Spinal cord (tissue), 10 donors: ENCODE data around the gene CNOT11. TPM values are rescaled to one million over a fixed set of nuclear protein-coding genes. Genes with fewer than 3 reads are reported as not detected.
A peak's percentile ranks its signal among the peaks of the same experiment; 100 is the strongest.
"Not testable (repeated sequence)": the region's sequence is repeated elsewhere in the genome, so short reads cannot be mapped to it uniquely, and the experiment has no call there.

Experiments
- DNase-seq, 6 donors: peaks; one replicate each; pipeline versions ENCODE4 v3.0.0 to v3.0.0-alpha.2; 2013 to 2015; ENCODE audit warnings: low spot score in 6 of 6, low read depth in 4 of 6
- H3K27ac ChIP-seq: one replicate; pipeline ENCODE4 v1.5.1; 2013; ENCODE audit warnings: low read depth, low read length, control low read depth
- H3K27me3 ChIP-seq: one replicate; pipeline ENCODE4 v1.6.1; 2013; ENCODE audit warnings: low read length; ENCODE audit not compliant: control insufficient read depth, insufficient read depth
- H3K36me3 ChIP-seq: one replicate; pipeline ENCODE4 v1.6.1; 2013; ENCODE audit warnings: low read length; ENCODE audit not compliant: control insufficient read depth, insufficient read depth
- H3K4me1 ChIP-seq: one replicate; pipeline ENCODE4 v1.6.1; 2013; ENCODE audit warnings: low read length; ENCODE audit not compliant: control insufficient read depth, insufficient read depth
- H3K4me3 ChIP-seq: one replicate; pipeline ENCODE4 v1.5.1; 2013; ENCODE audit warnings: low read depth, low read length, control low read depth
- H3K9me3 ChIP-seq: one replicate; pipeline ENCODE4 v1.6.1; 2013; ENCODE audit warnings: low read length; ENCODE audit not compliant: control insufficient read depth, insufficient read depth
- WGBS: methylation state at CpG from one replicate; pipeline ENCODE4 v1.1.5; 2013; ENCODE audit warnings: missing lambda C conversion rate; ENCODE audit not compliant: insufficient coverage; 5-methylcytosine and 5-hydroxymethylcytosine counted together
- long read RNA-seq, 4 donors: transcript quantifications; one replicate each; lab custom pipeline, GENCODE V29; 2026
- polyA plus RNA-seq, 2 donors: library from polyadenylated mRNA; unstranded; fragments of 120-200 nt; gene quantifications; one replicate each; pipeline ENCODE4 v1.2.1, GENCODE V29; 2013; ENCODE audit not compliant: insufficient read length in 2 of 2
- total RNA-seq, 2 donors: library from RNA; depleted of rRNA in 1 of 2; stranded (reverse); fragments of 120-200 nt in 1 of 2; fragments of >200 nt in 1 of 2; gene quantifications; one replicate each; pipeline versions ENCODE4 v1.2.3 to v1.2.4, GENCODE V29; 2013 to 2014
- donor health status: healthy.

The CNOT11 gene
- 10 to 100 TPM; 18.6 to 42.5 TPM for total RNA-seq
- polyA plus RNA-seq, result 10 to 100 TPM; 33.1 TPM
- long read RNA-seq, donor 1, transcript CNOT11-201 (7 exons, 2,599 nt), result major isoform, 7 of 22 reads
- long read RNA-seq, donor 1, partial matches to known transcripts, result 15 of 22 reads
- long read RNA-seq, donor 1, other reads (novel, unspliced or antisense), result 0 of 22 reads
- long read RNA-seq, donor 2, partial matches to known transcripts, result 0 of 3 reads
- long read RNA-seq, donor 2, other reads (novel, unspliced or antisense), result 0 of 3 reads
- long read RNA-seq, donor 3, transcript CNOT11-201 (7 exons, 2,599 nt), result major isoform, 5 of 5 reads
- long read RNA-seq, donor 3, partial matches to known transcripts, result 0 of 5 reads
- long read RNA-seq, donor 3, other reads (novel, unspliced or antisense), result 0 of 5 reads
- long read RNA-seq, donor 4, transcript CNOT11-201 (7 exons, 2,599 nt), result major isoform, 7 of 45 reads
- long read RNA-seq, donor 4, partial matches to known transcripts, result 26 of 45 reads
- long read RNA-seq, donor 4, other reads (novel, unspliced or antisense), result 11 of 45 reads

DNA sequence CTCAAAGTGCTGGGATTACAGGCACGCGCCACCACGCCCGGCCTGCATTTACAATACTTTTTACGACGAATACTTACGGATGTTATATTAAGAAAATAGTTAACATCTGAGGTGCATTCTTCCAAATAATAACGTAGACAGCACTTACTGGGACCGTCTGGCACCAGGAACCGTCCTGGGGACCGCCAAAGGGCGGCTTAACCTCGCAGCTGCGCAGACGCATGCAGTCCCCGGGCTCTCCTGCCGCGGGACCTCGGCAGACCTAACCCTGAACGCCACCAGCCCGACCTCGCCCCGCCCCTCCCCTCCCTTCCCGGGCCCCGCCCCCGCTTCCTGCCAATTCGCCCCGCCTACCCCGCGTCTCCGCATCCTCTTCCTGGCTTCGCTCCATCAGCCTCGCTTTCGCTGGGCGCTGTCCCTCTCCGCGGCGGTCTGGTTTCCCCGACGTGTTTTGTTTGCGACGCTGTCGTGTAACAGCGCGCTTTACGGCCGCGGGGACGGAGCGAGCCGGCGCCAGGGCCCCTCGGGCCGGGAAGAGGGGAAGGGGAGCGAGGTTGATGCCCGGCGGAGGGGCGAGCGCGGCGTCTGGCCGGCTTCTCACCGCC is at the start of gene CNOT11:
CNOT11 (plus strand) TSS at position 479 of the 605 bp plus-strand sequence; CDS start at position 558, 79 bp downstream.
- H3K27ac ChIP-seq, result peak within 1 kb of the TSS; percentile 88
- H3K4me3 ChIP-seq, result peak within 1 kb of the TSS; percentile 79
- no peaks in the 10 kb centered on the region for H3K27me3 ChIP-seq
- H3K9me3 ChIP-seq, result no peaks in the 10 kb centered on the region
- DNase-seq, result peak; percentile 94 to 100 (median 98)
- H3K4me1 ChIP-seq, result peaks cover 15% of the 10 kb centered on the region
- H3K36me3 ChIP-seq, result peaks cover 4% of the 10 kb centered on the region
- WGBS, result under 1% methylated on average over 51 of the region's 63 CpGs

DNA sequence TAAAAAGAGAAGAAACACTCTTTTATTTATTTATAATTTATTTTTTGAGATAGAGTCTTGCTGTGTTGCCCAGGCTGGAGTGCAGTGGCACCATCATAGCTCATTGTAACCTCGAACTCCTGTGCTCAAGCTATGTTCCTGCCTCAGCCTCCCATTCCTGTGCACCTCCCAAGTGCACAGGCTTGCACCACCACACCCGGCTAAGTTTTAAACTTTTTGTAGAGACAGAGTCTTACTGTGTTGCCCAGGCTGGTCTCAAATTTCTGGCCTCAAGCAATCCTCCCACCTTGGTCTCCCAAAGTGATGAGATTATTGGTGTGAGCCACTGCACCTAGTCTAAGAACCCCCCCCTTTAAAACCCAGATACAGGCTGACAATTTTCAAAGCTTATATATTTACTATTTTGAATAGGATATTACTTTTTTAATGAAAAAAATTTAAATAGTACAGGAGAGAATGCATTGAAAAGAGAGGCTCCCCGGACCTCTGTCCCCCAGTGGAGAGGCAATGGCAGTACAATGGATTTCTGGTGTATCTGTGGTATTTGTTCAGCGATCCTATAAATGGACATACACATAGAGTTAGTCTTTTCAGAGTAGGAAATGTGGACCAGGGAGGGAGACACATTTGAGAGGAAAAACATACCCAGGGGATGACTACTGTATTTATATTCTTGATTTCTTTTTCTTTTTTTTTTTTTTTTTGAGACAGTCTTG is 48.1 kb upstream of the CNOT11 start:
- peaks cover 6% of the 10 kb centered on the region for H3K4me1 ChIP-seq
- WGBS, result 95% methylated on average over 3 of the region's 4 CpGs
- H3K9me3 ChIP-seq, result peaks cover 2% of the 10 kb centered on the region
- H3K4me3 ChIP-seq, result no peak overlapping the region
- no peaks in the 10 kb centered on the region for H3K36me3 ChIP-seq
- no peak overlapping the region for H3K27ac ChIP-seq
- no peak for DNase-seq
- H3K27me3 ChIP-seq, result no peaks in the 10 kb centered on the region

DNA sequence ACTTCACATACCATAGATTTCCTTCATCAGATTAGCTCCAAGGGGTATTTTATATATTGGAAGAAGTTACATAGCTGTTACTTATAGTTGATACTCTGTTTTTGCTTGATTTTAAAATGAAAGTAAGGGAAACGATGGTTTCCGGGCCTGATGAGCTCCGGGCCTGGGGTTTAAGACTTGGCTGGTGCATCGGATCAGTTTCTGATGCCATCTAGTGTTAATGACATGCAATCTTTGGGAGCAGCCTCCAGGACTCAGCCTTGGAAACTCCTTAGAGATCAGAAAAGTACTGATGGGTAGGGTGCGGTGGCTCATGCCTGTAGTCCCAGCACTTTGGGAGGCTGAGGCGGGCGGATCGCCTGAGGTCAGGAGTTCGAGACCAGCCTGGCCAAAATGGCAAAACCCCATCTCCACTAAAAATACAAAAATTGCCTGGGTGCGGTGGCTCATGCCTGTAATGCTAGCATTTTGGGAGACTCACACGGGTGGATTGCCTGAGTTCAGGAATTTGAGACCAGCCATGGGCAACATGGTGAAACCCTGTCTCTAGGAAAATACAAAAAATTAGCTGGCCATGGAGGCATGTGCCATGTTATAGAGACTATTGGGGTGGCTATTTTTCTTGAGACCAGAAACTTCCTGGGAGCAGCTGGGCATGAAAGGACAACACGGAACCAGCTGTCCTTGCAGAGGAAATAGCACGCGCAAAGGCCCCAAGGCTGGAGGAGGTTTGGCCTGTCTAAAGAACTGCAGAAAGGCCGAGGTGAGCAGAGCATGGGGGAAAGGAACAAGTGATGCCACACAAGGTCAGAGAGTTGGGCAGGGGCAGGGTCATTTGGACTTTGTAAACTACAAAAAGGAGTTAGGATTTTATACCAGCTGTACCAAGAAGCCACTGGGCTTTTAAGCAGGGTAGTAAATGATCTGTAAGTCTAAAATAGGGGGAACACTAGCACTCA is 46.9 kb upstream of the CNOT11 start:
- 54% methylated on average over 10 of the region's 15 CpGs for WGBS
- H3K4me3 ChIP-seq, result no peak overlapping the region
- no peaks in the 10 kb centered on the region for H3K27me3 ChIP-seq
- peak; percentile 29 to 92 (median 52) for DNase-seq
- H3K36me3 ChIP-seq, result no peaks in the 10 kb centered on the region
- peaks cover 4% of the 10 kb centered on the region for H3K9me3 ChIP-seq
- H3K4me1 ChIP-seq, result peaks cover 6% of the 10 kb centered on the region
- no peak overlapping the region for H3K27ac ChIP-seq

DNA sequence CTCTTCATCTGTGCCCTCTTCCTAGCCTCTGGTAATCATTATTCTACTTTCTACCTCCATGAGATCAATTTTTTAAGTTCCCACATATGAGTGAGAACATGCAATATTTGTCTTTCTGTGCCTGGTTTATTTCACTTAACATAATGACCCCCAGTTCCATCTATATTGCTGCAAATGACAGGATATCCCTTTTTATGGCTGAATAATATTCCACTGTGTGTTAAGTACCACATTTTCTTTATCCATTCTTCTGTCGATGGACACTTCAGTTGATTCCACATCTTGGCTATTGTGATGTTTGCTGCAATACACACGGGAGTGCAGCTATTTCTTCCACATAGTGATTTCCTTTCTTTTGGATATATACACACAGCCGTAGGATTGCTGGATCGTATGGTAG is 43.9 kb upstream of the CNOT11 start:
- peaks cover 4% of the 10 kb centered on the region for H3K9me3 ChIP-seq
- H3K4me3 ChIP-seq, result no peak overlapping the region
- no peaks in the 10 kb centered on the region for H3K27me3 ChIP-seq
- no peak overlapping the region for H3K27ac ChIP-seq
- no peaks in the 10 kb centered on the region for H3K4me1 ChIP-seq
- DNase-seq, result no peak
- WGBS, result 86% methylated on average over 1 of the region's 4 CpGs
- no peaks in the 10 kb centered on the region for H3K36me3 ChIP-seq

DNA sequence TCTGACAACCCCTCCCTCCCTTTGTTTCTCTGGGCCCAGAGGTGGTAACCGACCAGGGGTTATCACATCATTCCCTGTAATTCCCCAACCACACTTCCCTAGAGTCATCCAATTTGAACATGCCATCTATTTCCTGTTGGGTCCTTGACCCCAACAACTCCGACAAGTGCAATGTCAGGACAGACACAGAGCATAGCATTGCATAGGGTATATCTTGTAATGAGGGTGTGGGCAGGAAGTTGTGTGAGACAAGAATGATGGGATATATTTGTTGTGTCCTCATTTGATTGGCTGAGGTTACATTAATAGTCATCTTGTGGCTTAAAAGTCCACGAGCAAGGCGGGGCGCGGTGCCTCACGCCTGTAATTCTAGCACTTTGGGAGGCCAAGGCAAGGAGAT is 33.4 kb upstream of the CNOT11 start:
- Histone ChIP-seq H3K9me3 (no peaks in the 10 kb centered on the region), H3K4me1 (no peaks in the 10 kb centered on the region), H3K27me3 (no peaks in the 10 kb centered on the region), H3K27ac (no peak overlapping the region), H3K36me3 (no peaks in the 10 kb centered on the region), H3K4me3 (no peak overlapping the region)
- WGBS, result 91% methylated on average over 5 of the region's 7 CpGs
- no peak for DNase-seq

DNA sequence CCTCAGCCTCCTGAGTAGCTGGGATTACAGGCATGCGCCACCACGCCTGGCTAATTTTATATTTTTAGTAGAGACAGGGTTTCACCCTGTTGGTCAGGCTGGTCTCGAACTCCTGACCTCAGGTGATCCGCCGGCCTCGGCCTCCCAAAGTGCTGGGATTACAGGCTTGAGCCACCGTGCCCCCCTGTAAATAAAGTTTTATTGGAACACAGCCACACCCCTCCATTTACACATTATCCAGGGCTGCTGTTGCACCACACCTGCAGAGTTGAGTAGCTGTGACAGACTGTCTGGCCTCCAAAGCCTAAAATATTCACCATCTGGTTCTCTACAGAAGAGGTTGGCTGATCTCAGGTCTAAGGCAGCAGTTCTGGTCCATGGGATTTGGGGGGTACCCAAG is 32.6 kb upstream of the CNOT11 start:
- not testable (repeated sequence) for H3K4me3 ChIP-seq, H3K27me3 ChIP-seq, H3K9me3 ChIP-seq, H3K4me1 ChIP-seq, DNase-seq, H3K27ac ChIP-seq, H3K36me3 ChIP-seq
- 96% methylated on average over 4 of the region's 7 CpGs for WGBS

DNA sequence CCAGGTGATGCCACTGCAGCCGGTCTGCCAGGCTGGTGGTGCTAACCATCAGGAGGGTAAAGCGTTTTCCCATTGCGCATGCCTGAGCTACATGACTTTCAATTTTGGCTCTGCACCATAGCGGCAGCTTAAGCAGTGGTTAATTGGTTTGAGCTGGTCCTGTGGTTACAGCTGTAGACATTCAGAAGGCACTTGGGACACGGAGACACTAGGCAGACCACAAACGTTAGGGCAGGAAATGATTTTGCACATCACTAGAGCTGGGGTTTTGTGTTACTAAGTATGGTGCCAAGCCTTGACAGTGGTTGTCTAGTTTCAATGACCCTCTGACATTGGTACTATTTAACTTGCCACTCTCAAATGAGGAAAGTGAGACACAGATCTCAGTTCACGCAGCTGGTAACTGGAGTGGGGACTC is 28.9 kb upstream of the CNOT11 start:
- no peaks in the 10 kb centered on the region for H3K9me3 ChIP-seq
- WGBS, result 78% methylated on average over 7 of the region's 7 CpGs
- no peak overlapping the region for H3K4me3 ChIP-seq
- no peak overlapping the region for H3K27ac ChIP-seq
- H3K4me1 ChIP-seq, result no peaks in the 10 kb centered on the region
- DNase-seq, result no peak
- H3K27me3 ChIP-seq, result no peaks in the 10 kb centered on the region
- H3K36me3 ChIP-seq, result no peaks in the 10 kb centered on the region

DNA sequence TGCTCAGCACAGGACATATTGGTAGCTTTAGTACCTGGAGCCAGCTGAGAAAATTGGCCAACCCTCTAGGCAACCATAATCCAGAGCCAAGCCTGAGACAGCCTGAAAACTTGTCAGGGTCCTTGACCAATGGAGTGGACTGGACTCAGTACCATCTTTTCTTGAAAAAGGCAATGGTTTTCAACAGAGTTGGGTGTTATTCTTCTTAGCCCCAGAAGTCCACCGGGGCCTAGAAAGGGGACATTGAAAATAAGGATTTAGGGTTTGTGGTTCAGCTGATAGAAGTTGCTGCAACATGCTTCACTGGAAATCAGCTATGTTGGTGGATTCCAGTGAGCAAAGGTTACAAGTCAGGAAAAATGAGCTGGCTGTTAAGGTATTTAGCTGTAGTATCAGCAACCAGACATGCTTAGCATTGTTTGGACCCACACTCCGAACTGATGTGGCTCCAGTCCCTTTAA is 22.1 kb upstream of the CNOT11 start:
- no peaks in the 10 kb centered on the region for H3K27me3 ChIP-seq
- no peaks in the 10 kb centered on the region for H3K36me3 ChIP-seq
- H3K9me3 ChIP-seq, result no peaks in the 10 kb centered on the region
- DNase-seq, result no peak
- H3K27ac ChIP-seq, result no peak overlapping the region
- WGBS, result 100% methylated on average over 1 of the region's 2 CpGs
- H3K4me1 ChIP-seq, result no peaks in the 10 kb centered on the region
- H3K4me3 ChIP-seq, result no peak overlapping the region

DNA sequence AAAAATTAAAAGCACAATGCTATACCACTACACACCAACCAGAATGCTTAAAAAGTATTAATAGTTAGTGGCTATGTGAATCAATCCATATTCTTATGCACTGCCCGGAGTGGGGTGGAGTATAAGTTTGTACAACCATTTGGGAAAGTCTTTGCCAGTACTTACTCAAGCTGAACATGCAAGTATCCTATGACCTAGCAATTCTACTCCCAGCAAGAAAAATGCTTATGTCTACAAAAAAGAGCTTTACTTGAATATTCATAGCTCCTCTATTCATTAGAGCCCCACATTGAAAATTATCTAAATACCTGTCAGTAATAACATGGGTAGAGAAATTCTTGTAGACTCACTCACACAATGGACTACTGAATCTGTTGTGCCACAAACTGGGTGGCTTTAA is 21.4 kb upstream of the CNOT11 start:
- Histone ChIP-seq H3K36me3 (no peaks in the 10 kb centered on the region), H3K4me3 (no peak overlapping the region), H3K27ac (no peak overlapping the region), H3K27me3 (no peaks in the 10 kb centered on the region), H3K4me1 (no peaks in the 10 kb centered on the region), H3K9me3 (no peaks in the 10 kb centered on the region)
- DNase-seq, result no peak
- no CpG with 5 or more reads among the region's 1 CpG for WGBS
